HCT116 (cell line): ENCODE measurements around the gene AKAP8. TPM values are rescaled to one million over a fixed set of nuclear protein-coding genes. Genes with fewer than 3 reads are reported as not detected.

Experiments used
- ATAC-seq: fragments of 200-7000 bp; cut with Tn5 transposase; 2 replicates; pipeline ENCODE4 v1.9.1; 2020; ENCODE audit warnings: mild to moderate bottlenecking, moderate library complexity
- BruUV-seq: library from RNA; stranded (reverse); fragments of 400-500 nt; replicated peaks from 2 replicates; lab custom pipeline; 2021; lab: Mats Ljungman, UMichigan
- CTCF ChIA-PET: fragments of 300-600 bp; sonication (Branson Sonifier 250); formaldehyde crosslinking; loops from one replicate; lab custom pipeline; 2021; ENCODE audit warnings: antibody characterized with exemption; lab: Charles Lee
- POLR2A ChIA-PET: fragments of 300-600, 350-600 bp; sonication (Branson Sonifier 250); formaldehyde crosslinking; loops from one replicate; lab custom pipeline; 2021; ENCODE audit warnings: antibody characterized with exemption; lab: Charles Lee
- RAD21 ChIA-PET, 2 experiments: fragments of 300-600 bp; sonication (Branson Sonifier 250); formaldehyde crosslinking; loops; one replicate each; lab custom pipeline; 2023; ENCODE audit warnings: low total read pairs in 2 of 2; ENCODE audit not compliant: uncharacterized antibody in 2 of 2, unreplicated experiment in 2 of 2, low non-redundant PET in 1 of 2; lab: Charles Lee
- DNase-seq: peaks from one replicate; pipeline ENCODE4 v3.0.0-alpha.2; 2010; ENCODE audit warnings: low read depth, low spot score
- H2AFZ ChIP-seq: fragments of 200-600 bp; shearing (Covaris generic), sonication (generic); 2 replicates; pipeline ENCODE4 v1.6.1; 2017; ENCODE audit warnings: low read depth, mixed run types, mixed read lengths, antibody characterized with exemption, low read length; ENCODE audit not compliant: poor library complexity, severe bottlenecking
- H3K27ac ChIP-seq: 2 replicates; pipeline ENCODE4 v1.5.1; 2012; ENCODE audit warnings: low read depth, low read length
- H3K27me3 ChIP-seq: fragments of 200-600 bp; sonication (generic); 2 replicates; pipeline ENCODE4 v1.6.1; 2016; ENCODE audit warnings: mixed run types, low read length, mixed read lengths; ENCODE audit not compliant: insufficient read depth
- H3K36me3 ChIP-seq, 2 experiments: fragments of 200-500 bp in 1 of 2; fragments of 200-600 bp in 1 of 2; sonication (Bioruptor generic) in 1 of 2; sonication (generic) in 1 of 2; 2 replicates each; pipeline versions ENCODE4 v1.5.1 to v1.6.1; 2014 to 2016; ENCODE audit warnings: low read length in 2 of 2, inconsistent platforms in 1 of 2, mixed read lengths in 1 of 2, mixed run types in 1 of 2; ENCODE audit not compliant: insufficient read depth in 2 of 2, control insufficient read depth in 1 of 2
- H3K4me1 ChIP-seq, 2 experiments: fragments of 200-600 bp in 1 of 2; sonication (generic) in 1 of 2; 2 replicates each; pipeline versions ENCODE4 v1.5.1 to v1.6.1; 2012 to 2017; ENCODE audit warnings: low read length in 2 of 2, inconsistent platforms in 1 of 2, mild to moderate bottlenecking in 1 of 2, mixed read lengths in 1 of 2, mixed run types in 1 of 2, moderate library complexity in 1 of 2; ENCODE audit not compliant: insufficient read depth in 2 of 2, control insufficient read depth in 1 of 2
- H3K4me2 ChIP-seq: fragments of 200-600 bp; sonication (generic); 2 replicates; pipeline ENCODE4 v1.6.1; 2017; ENCODE audit warnings: mixed run types, low read length, mixed read lengths
- H3K4me3 ChIP-seq, 2 experiments: fragments of 200-600 bp in 1 of 2; sonication (generic) in 1 of 2; replicated peaks in 1 of 2; 2 replicates each; pipeline ENCODE4 v1.5.1; 2011 to 2016; ENCODE audit warnings: low read length in 2 of 2, control low read depth in 1 of 2, low read depth in 1 of 2, mild to moderate bottlenecking in 1 of 2, mixed read lengths in 1 of 2, mixed run types in 1 of 2
- H3K79me2 ChIP-seq: fragments of 200-600 bp; sonication (generic); 2 replicates; pipeline ENCODE4 v1.6.1; 2017; ENCODE audit warnings: mild to moderate bottlenecking, mixed run types, low read length, moderate library complexity, mixed read lengths; ENCODE audit not compliant: insufficient read depth
- H3K9ac ChIP-seq: fragments of 200-600 bp; sonication (generic); 2 replicates; pipeline ENCODE4 v1.6.1; 2016; ENCODE audit warnings: low read length, mixed read lengths
- H3K9me2 ChIP-seq: fragments of 200-600 bp; sonication (generic), shearing (Covaris generic); 2 replicates; pipeline ENCODE4 v1.6.1; 2017; ENCODE audit warnings: mixed run types, mild to moderate bottlenecking, moderate library complexity; ENCODE audit not compliant: insufficient read depth
- H3K9me3 ChIP-seq, 2 experiments: fragments of 200-500 bp in 1 of 2; fragments of 200-600 bp in 1 of 2; sonication (Bioruptor generic) in 1 of 2; sonication (generic) in 1 of 2; 2 replicates each; pipeline ENCODE4 v1.6.1; 2014 to 2017; ENCODE audit warnings: low read length in 2 of 2, mixed read lengths in 2 of 2, inconsistent platforms in 1 of 2, low read depth in 1 of 2, mild to moderate bottlenecking in 1 of 2, mixed run types in 1 of 2, moderate library complexity in 1 of 2; ENCODE audit not compliant: control insufficient read depth in 1 of 2, insufficient read depth in 1 of 2
- H4K20me1 ChIP-seq: fragments of 200-600 bp; sonication (generic), shearing (Covaris generic); 2 replicates; pipeline ENCODE4 v1.6.1; 2017; ENCODE audit warnings: mixed run types, mild to moderate bottlenecking, moderate library complexity; ENCODE audit not compliant: insufficient read depth
- CEBPB ChIP-seq: IDR thresholded peaks from 2 replicates; pipeline ENCODE4 v1.6.1; 2012; ENCODE audit warnings: low read depth
- EGR1 ChIP-seq: IDR thresholded peaks from 2 replicates; pipeline ENCODE4 v1.6.1; 2012; ENCODE audit warnings: low read depth
- EZH2 ChIP-seq: fragments of 200-600 bp; sonication (generic); IDR thresholded peaks from 2 replicates; pipeline ENCODE4 v1.6.1; 2017; ENCODE audit warnings: antibody characterized with exemption, mixed run types
- EZH2phosphoT487 ChIP-seq: fragments of 200-600 bp; IDR thresholded peaks from 2 replicates; pipeline ENCODE4 v1.6.1; 2018; ENCODE audit warnings: antibody characterized with exemption, borderline replicate concordance
- JUND ChIP-seq: IDR thresholded peaks from 2 replicates; pipeline ENCODE4 v1.6.1; 2012
- POLR2AphosphoS5 ChIP-seq: IDR thresholded peaks from 2 replicates; pipeline ENCODE4 v1.6.1; 2011; ENCODE audit warnings: mild to moderate bottlenecking, low read depth, low read length, moderate library complexity
- TCF7L2 ChIP-seq: IDR thresholded peaks from 2 replicates; pipeline ENCODE4 v1.7.0; 2011; ENCODE audit warnings: borderline replicate concordance, inconsistent platforms; ENCODE audit not compliant: insufficient read depth, insufficient read length; ENCODE audit errors: extremely low read depth
- YY1 ChIP-seq: IDR thresholded peaks from 2 replicates; pipeline ENCODE4 v1.6.1; 2011; ENCODE audit warnings: low read length, low read depth, moderate library complexity, mild to moderate bottlenecking; ENCODE audit not compliant: insufficient replicate concordance; ENCODE audit errors: extremely low read depth
- ZFX ChIP-seq: fragments of 450-650 bp; IDR thresholded peaks from 2 replicates; pipeline ENCODE4 v1.6.1; 2017
- intact Hi-C: fragments of 100-400 bp; cut with micrococcal nuclease; formaldehyde crosslinking; loops from 2 replicates; pipeline ENCODE4 v1.10.0; 2022
- total RNA-seq: library from RNA; stranded (reverse); gene quantifications from one replicate; pipeline ENCODE4 v1.2.1, GENCODE V29; 2021; ENCODE audit not compliant: unreplicated experiment
- TF ChIP-seq, protein P1 (sequence below), 3 experiments: fragments of 200-600 bp in 1 of 3; sonication (generic) in 1 of 3; IDR thresholded peaks in 2 of 3; conservative IDR thresholded peaks in 1 of 3; 2 replicates each; pipeline ENCODE4 v1.5.1; 2012 to 2017; ENCODE audit warnings: low read depth in 2 of 3, low read length in 2 of 3, antibody characterized with exemption in 1 of 3, borderline replicate concordance in 1 of 3, control low read depth in 1 of 3, mild to moderate bottlenecking in 1 of 3, mixed read lengths in 1 of 3, mixed run types in 1 of 3, moderate library complexity in 1 of 3; ENCODE audit not compliant: insufficient read depth in 1 of 3
- TF ChIP-seq, protein P2 (sequence below): IDR thresholded peaks from 2 replicates; pipeline ENCODE4 v1.6.1; 2012

Gene AKAP8
- total RNA-seq, 1 experiment from 2014 or later = 50.6 TPM

DNA sequence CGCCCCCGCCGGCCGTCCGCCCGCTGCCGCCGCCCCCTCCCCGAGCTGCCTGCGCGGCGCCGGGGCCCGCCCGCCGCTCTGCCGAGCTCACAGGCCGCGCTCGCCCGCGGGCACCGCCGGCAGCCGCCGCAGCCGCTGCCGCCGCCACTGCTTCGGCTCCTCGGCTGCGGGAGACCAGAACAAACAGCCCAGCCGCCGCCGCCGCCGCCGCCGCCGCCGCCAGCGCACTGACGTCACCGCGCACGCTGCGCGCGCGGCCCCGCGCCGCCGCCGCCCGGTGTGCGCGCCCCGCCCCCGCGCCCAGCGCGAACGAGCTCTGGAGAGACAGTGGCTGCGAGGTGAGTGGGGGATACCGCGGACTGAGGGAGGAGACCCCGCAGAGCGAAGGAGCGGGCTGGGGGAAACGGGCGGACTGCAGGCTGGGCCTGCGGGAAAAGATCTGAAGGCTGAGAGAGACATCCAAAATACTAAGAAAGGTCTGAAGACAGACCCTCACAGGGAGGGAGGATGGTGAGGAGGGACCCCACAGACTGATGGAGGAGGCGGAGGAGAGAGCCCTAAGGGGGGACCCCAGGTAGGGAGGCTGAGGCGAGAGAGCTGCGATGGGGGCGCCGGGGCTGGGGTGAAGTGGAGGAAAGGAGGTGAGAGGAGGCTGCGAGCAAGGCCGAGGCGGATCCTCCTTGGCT, 47.1 kb downstream of the AKAP8 start, which contains the start of gene BRD4:
Gene BRD4, minus strand, starts transcription at position 229 of the 686 bp plus-strand sequence. CDS start 59,440 bp downstream, outside the sequence.
- ChIA-PET CTCF (no interaction called here), POLR2A (no interaction called here), RAD21 (no interaction called here)
- H3K79me2 ChIP-seq = peaks cover 47% of the 10 kb centered on the region
- intact Hi-C loops = no loop called here
- peaks cover 7% of the 10 kb centered on the region for H4K20me1 ChIP-seq
- no peaks in the 10 kb centered on the region for H3K27me3 ChIP-seq
- H3K4me3 ChIP-seq = peak within 1 kb of the TSS; percentile 73 to 76
- no peaks in the 10 kb centered on the region for H3K9me2 ChIP-seq
- H3K27ac ChIP-seq = peak within 1 kb of the TSS; percentile 82
- no peaks in the 10 kb centered on the region for H3K9me3 ChIP-seq
- no peaks in the 10 kb centered on the region for H3K36me3 ChIP-seq
- H2AFZ ChIP-seq = no peak within 1 kb of the TSS
- DNase-seq (no peak), ATAC-seq (peak; percentile 76)
- H3K4me1 ChIP-seq = peaks cover 3 to 7% of the 10 kb centered on the region in 2 experiments; a peak in 2 of 4 replicates
- no TSS peak for BruUV-seq
- H3K9ac ChIP-seq = peak within 1 kb of the TSS; percentile 80
- TF ChIP-seq EGR1 (peak; percentile 64; the same call in 1 of the 2 replicates), YY1 (no peak), EZH2phosphoT487 (no peak), TCF7L2 (no peak), ZFX (peak; percentile 61), CEBPB (no peak), JUND (no peak), EZH2 (no peak), POLR2AphosphoS5 (peak; percentile 50)
- TF ChIP-seq, protein P1, sequence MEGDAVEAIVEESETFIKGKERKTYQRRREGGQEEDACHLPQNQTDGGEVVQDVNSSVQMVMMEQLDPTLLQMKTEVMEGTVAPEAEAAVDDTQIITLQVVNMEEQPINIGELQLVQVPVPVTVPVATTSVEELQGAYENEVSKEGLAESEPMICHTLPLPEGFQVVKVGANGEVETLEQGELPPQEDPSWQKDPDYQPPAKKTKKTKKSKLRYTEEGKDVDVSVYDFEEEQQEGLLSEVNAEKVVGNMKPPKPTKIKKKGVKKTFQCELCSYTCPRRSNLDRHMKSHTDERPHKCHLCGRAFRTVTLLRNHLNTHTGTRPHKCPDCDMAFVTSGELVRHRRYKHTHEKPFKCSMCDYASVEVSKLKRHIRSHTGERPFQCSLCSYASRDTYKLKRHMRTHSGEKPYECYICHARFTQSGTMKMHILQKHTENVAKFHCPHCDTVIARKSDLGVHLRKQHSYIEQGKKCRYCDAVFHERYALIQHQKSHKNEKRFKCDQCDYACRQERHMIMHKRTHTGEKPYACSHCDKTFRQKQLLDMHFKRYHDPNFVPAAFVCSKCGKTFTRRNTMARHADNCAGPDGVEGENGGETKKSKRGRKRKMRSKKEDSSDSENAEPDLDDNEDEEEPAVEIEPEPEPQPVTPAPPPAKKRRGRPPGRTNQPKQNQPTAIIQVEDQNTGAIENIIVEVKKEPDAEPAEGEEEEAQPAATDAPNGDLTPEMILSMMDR (IDR thresholded peaks at IDR 0.05 in 2 of 3, conservative IDR thresholded peaks at IDR 0.05 in 1 of 3; ENCODE audit: borderline replicate concordance in 1 of 3, insufficient read depth in 1 of 3, low read depth in 2 of 3, low read length in 2 of 3) = no peak
- TF ChIP-seq, protein P2, sequence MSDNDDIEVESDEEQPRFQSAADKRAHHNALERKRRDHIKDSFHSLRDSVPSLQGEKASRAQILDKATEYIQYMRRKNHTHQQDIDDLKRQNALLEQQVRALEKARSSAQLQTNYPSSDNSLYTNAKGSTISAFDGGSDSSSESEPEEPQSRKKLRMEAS = no peak
- H3K4me2 ChIP-seq = peak within 1 kb of the TSS; percentile 82
